ENCODE measurements around the gene PROK2.

DNA sequence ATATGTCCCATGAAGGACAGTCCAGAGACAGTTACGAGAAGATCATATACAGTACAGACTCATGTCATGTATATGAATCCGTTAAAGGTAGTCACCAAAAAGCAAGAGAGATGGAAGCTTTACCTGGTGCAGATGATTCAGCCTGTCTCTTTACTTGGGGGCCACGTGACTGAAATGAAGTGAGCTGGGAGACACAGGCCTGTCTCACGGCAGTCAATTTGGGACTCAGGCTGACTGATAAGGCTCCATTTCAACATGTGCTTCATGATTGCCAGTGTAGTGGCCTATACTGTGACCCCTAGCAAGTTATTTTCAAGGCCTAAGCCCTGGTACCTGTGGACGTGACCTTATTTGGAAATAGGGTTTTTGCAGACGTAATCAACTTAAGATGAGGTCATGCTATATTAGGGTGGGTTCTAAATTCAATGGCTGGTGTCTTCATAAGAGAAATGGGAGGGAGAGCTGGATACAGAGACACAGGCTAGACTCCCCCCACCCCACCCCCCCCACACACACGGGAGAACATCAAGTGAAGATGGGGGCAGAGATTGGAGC, 3.0 kb upstream of the PROK2 start:
- TF ChIP-seq, protein P1, sequence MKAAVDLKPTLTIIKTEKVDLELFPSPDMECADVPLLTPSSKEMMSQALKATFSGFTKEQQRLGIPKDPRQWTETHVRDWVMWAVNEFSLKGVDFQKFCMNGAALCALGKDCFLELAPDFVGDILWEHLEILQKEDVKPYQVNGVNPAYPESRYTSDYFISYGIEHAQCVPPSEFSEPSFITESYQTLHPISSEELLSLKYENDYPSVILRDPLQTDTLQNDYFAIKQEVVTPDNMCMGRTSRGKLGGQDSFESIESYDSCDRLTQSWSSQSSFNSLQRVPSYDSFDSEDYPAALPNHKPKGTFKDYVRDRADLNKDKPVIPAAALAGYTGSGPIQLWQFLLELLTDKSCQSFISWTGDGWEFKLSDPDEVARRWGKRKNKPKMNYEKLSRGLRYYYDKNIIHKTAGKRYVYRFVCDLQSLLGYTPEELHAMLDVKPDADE (IDR thresholded peaks at IDR 0.05): no peak
- TF ChIP-seq, protein P2, sequence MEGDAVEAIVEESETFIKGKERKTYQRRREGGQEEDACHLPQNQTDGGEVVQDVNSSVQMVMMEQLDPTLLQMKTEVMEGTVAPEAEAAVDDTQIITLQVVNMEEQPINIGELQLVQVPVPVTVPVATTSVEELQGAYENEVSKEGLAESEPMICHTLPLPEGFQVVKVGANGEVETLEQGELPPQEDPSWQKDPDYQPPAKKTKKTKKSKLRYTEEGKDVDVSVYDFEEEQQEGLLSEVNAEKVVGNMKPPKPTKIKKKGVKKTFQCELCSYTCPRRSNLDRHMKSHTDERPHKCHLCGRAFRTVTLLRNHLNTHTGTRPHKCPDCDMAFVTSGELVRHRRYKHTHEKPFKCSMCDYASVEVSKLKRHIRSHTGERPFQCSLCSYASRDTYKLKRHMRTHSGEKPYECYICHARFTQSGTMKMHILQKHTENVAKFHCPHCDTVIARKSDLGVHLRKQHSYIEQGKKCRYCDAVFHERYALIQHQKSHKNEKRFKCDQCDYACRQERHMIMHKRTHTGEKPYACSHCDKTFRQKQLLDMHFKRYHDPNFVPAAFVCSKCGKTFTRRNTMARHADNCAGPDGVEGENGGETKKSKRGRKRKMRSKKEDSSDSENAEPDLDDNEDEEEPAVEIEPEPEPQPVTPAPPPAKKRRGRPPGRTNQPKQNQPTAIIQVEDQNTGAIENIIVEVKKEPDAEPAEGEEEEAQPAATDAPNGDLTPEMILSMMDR (conservative IDR thresholded peaks at IDR 0.05; ENCODE audit: low read depth in 2 of 2): no peak
- TF ChIP-seq POLR2AphosphoS5 (IDR thresholded peaks at IDR 0.05; ENCODE audit: low read depth) (no peak), STAT1 (IDR thresholded peaks at IDR 0.05; ENCODE audit: unreplicated experiment) (no peak), EZH2 (IDR thresholded peaks at IDR 0.05; ENCODE audit: low read depth, unreplicated experiment) (no peak), EZH2phosphoT487 (IDR thresholded peaks at IDR 0.05; ENCODE audit: unreplicated experiment) (no peak), CREB1 (CRISPR knock-in tag; IDR thresholded peaks at IDR 0.05; ENCODE audit: low read depth) (no peak), JUNB (IDR thresholded peaks at IDR 0.05; ENCODE audit: unreplicated experiment) (no peak), ZNF114 (CRISPR knock-in tag; IDR thresholded peaks at IDR 0.05) (no peak), NANOG (IDR thresholded peaks at IDR 0.05; ENCODE audit: borderline replicate concordance) (no peak)
- TF ChIP-seq, protein P3, sequence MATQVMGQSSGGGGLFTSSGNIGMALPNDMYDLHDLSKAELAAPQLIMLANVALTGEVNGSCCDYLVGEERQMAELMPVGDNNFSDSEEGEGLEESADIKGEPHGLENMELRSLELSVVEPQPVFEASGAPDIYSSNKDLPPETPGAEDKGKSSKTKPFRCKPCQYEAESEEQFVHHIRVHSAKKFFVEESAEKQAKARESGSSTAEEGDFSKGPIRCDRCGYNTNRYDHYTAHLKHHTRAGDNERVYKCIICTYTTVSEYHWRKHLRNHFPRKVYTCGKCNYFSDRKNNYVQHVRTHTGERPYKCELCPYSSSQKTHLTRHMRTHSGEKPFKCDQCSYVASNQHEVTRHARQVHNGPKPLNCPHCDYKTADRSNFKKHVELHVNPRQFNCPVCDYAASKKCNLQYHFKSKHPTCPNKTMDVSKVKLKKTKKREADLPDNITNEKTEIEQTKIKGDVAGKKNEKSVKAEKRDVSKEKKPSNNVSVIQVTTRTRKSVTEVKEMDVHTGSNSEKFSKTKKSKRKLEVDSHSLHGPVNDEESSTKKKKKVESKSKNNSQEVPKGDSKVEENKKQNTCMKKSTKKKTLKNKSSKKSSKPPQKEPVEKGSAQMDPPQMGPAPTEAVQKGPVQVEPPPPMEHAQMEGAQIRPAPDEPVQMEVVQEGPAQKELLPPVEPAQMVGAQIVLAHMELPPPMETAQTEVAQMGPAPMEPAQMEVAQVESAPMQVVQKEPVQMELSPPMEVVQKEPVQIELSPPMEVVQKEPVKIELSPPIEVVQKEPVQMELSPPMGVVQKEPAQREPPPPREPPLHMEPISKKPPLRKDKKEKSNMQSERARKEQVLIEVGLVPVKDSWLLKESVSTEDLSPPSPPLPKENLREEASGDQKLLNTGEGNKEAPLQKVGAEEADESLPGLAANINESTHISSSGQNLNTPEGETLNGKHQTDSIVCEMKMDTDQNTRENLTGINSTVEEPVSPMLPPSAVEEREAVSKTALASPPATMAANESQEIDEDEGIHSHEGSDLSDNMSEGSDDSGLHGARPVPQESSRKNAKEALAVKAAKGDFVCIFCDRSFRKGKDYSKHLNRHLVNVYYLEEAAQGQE (IDR thresholded peaks at IDR 0.05; ENCODE audit: unreplicated experiment): no peak
